Panc1 (cell line): Measurements from ENCODE around the gene ATG14. TPM values are rescaled to one million over a fixed set of nuclear protein-coding genes. Genes with fewer than 3 reads are reported as not detected.

Experiments
- ATAC-seq: fragments of 200-7000 bp; cut with Tn5 transposase; 2 replicates; pipeline ENCODE4 v1.9.1; 2020; ENCODE audit warnings: mild to moderate bottlenecking, moderate library complexity
- BruUV-seq: library from RNA; stranded (reverse); fragments of 400-500 nt; replicated peaks from 2 replicates; lab custom pipeline; 2021; lab: Mats Ljungman, UMichigan
- CTCF ChIA-PET: fragments of 300-600 bp; sonication (Branson Sonifier 250); formaldehyde crosslinking; loops from one replicate; lab custom pipeline; 2022; ENCODE audit warnings: antibody characterized with exemption; lab: Charles Lee
- POLR2A ChIA-PET: fragments of 300-600 bp; sonication (Branson Sonifier 250); formaldehyde crosslinking; loops from one replicate; lab custom pipeline; 2022; ENCODE audit warnings: antibody characterized with exemption; lab: Charles Lee
- DNase-seq: peaks from one replicate; pipeline ENCODE4 v3.0.0-alpha.2; 2010; ENCODE audit warnings: low read depth, low spot score
- H3K27ac ChIP-seq: 2 replicates; pipeline ENCODE4 v1.5.1; 2011; ENCODE audit warnings: mild to moderate bottlenecking, low read length, inconsistent platforms
- H3K27me3 ChIP-seq: fragments of 200-500 bp; sonication (Bioruptor generic); 2 replicates; pipeline ENCODE4 v1.6.0; 2014; ENCODE audit warnings: low read length, inconsistent platforms; ENCODE audit not compliant: control insufficient read depth, insufficient read depth
- H3K36me3 ChIP-seq: fragments of 200-500 bp; sonication (Bioruptor generic); 2 replicates; pipeline ENCODE4 v1.5.1; 2014; ENCODE audit warnings: inconsistent platforms, mild to moderate bottlenecking, low read length, moderate library complexity; ENCODE audit not compliant: control insufficient read depth, insufficient read depth
- H3K4me1 ChIP-seq: 2 replicates; pipeline ENCODE4 v1.5.1; 2011; ENCODE audit warnings: inconsistent platforms, mild to moderate bottlenecking, low read length, moderate library complexity; ENCODE audit not compliant: control insufficient read depth, insufficient read depth
- H3K4me3 ChIP-seq, 2 experiments: 2 replicates each; pipeline ENCODE4 v1.5.1; 2011 to 2012; ENCODE audit warnings: low read depth in 2 of 2, low read length in 2 of 2, mild to moderate bottlenecking in 2 of 2, inconsistent platforms in 1 of 2, moderate library complexity in 1 of 2
- H3K9me3 ChIP-seq: fragments of 200-500 bp; sonication (Bioruptor generic); 2 replicates; pipeline ENCODE4 v1.5.1; 2014; ENCODE audit warnings: low read depth, mild to moderate bottlenecking, inconsistent platforms, low read length, moderate library complexity; ENCODE audit not compliant: control insufficient read depth, insufficient read depth
- POLR2AphosphoS5 ChIP-seq: IDR thresholded peaks from 2 replicates; pipeline ENCODE4 v1.6.1; 2012; ENCODE audit warnings: mild to moderate bottlenecking, low read depth, low read length, moderate library complexity
- SIN3A ChIP-seq: IDR thresholded peaks from 2 replicates; pipeline ENCODE4 v1.6.1; 2012; ENCODE audit warnings: low read depth, mild to moderate bottlenecking, low read length, moderate library complexity, borderline replicate concordance; ENCODE audit not compliant: insufficient read depth
- TCF7L2 ChIP-seq: IDR thresholded peaks from 2 replicates; pipeline ENCODE4 v1.6.1; 2011; ENCODE audit warnings: mild to moderate bottlenecking, low read depth, low read length, inconsistent platforms
- in situ Hi-C: cut with HindIII; loops from 2 replicates; pipeline ENCODE4 v1.10.0; 2016; ENCODE audit warnings: low sequenced_read_pairs, low pct_unique_long_range_greater_than_20kb
- intact Hi-C: fragments of 100-400 bp; cut with micrococcal nuclease; formaldehyde crosslinking; loops from one replicate; pipeline ENCODE4 v1.10.0; 2022; ENCODE audit not compliant: unreplicated experiment
- total RNA-seq: library from RNA; stranded (reverse); gene quantifications from one replicate; pipeline ENCODE4 v1.2.1, GENCODE V29; 2021; ENCODE audit not compliant: unreplicated experiment
- TF ChIP-seq, protein P1 (sequence below), 2 experiments: IDR thresholded peaks; 2 replicates each; pipeline ENCODE4 v1.6.1; 2011 to 2012; ENCODE audit warnings: low read depth in 2 of 2, control low read depth in 1 of 2, low read length in 1 of 2, mild to moderate bottlenecking in 1 of 2, moderate library complexity in 1 of 2; ENCODE audit not compliant: insufficient read depth in 1 of 2
- TF ChIP-seq, protein P2 (sequence below): fragments of 450-650 bp; IDR thresholded peaks from 2 replicates; pipeline ENCODE4 v1.5.1; 2017; ENCODE audit warnings: mild to moderate bottlenecking

Gene ATG14
- total RNA-seq, 1 experiment from 2014 or later, result 7.1 TPM

GRCh38 chr14:55373784-55374705 lies 37.6 kb downstream of the ATG14 start:
- TF ChIP-seq TCF7L2 (no peak), SIN3A (no peak)
- DNase-seq, result peak; percentile 36
- intact Hi-C loops (no loop called here), in situ Hi-C loops (no loop called here)
- Histone ChIP-seq H3K36me3 (no peaks in the 10 kb centered on the region), H3K27me3 (no peaks in the 10 kb centered on the region), H3K4me1 (no peaks in the 10 kb centered on the region), H3K9me3 (no peaks in the 10 kb centered on the region), H3K27ac (no peak overlapping the region), H3K4me3 (no peak overlapping the region)
- no peak for ATAC-seq
- ChIA-PET POLR2A (interaction anchor here (1.0 kb wide), 1 partner anchor 10 kb away, joined by 3 read pairs; no protein-coding TSS in a partner anchor), CTCF (no interaction called here)
- BruUV-seq, result TSS peak; percentile 34

DNA sequence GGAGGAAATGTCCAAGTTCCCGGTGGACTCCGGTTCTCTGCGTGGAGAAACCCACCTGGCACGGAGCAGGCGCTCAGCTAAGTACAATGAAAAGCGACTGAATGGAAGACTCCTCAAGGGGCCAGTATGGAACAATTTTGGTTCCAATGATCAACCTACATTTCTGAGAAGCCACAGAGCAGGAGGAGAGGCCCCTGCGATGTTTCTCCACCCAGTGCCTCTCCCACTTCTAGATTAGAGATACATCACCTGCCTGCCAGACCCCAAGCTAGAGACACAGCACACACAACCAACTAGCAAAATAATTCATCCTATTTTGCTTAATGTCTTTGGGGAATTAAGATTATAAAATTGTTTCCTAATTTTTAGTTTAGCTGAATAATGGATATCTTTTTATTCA lies 38.8 kb downstream of the ATG14 start:
- ChIA-PET POLR2A (no interaction called here), CTCF (no interaction called here)
- no TSS peak for BruUV-seq

More for the DNA sequence above, 38.8 kb downstream of the ATG14 start:
- Histone ChIP-seq H3K27ac (no peak overlapping the region), H3K9me3 (no peaks in the 10 kb centered on the region), H3K4me1 (no peaks in the 10 kb centered on the region), H3K27me3 (no peaks in the 10 kb centered on the region), H3K4me3 (no peak overlapping the region), H3K36me3 (peaks cover 2% of the 10 kb centered on the region; the same call in 1 of the 2 replicates)
- DNase-seq (no peak), ATAC-seq (no peak)
- TF ChIP-seq, protein P1, sequence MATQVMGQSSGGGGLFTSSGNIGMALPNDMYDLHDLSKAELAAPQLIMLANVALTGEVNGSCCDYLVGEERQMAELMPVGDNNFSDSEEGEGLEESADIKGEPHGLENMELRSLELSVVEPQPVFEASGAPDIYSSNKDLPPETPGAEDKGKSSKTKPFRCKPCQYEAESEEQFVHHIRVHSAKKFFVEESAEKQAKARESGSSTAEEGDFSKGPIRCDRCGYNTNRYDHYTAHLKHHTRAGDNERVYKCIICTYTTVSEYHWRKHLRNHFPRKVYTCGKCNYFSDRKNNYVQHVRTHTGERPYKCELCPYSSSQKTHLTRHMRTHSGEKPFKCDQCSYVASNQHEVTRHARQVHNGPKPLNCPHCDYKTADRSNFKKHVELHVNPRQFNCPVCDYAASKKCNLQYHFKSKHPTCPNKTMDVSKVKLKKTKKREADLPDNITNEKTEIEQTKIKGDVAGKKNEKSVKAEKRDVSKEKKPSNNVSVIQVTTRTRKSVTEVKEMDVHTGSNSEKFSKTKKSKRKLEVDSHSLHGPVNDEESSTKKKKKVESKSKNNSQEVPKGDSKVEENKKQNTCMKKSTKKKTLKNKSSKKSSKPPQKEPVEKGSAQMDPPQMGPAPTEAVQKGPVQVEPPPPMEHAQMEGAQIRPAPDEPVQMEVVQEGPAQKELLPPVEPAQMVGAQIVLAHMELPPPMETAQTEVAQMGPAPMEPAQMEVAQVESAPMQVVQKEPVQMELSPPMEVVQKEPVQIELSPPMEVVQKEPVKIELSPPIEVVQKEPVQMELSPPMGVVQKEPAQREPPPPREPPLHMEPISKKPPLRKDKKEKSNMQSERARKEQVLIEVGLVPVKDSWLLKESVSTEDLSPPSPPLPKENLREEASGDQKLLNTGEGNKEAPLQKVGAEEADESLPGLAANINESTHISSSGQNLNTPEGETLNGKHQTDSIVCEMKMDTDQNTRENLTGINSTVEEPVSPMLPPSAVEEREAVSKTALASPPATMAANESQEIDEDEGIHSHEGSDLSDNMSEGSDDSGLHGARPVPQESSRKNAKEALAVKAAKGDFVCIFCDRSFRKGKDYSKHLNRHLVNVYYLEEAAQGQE (IDR thresholded peaks at IDR 0.05; ENCODE audit: insufficient read depth in 1 of 2, low read depth in 2 of 2, low read length in 1 of 2), result no peak
- TF ChIP-seq POLR2AphosphoS5 (no peak), SIN3A (no peak), TCF7L2 (no peak)
- TF ChIP-seq, protein P2, sequence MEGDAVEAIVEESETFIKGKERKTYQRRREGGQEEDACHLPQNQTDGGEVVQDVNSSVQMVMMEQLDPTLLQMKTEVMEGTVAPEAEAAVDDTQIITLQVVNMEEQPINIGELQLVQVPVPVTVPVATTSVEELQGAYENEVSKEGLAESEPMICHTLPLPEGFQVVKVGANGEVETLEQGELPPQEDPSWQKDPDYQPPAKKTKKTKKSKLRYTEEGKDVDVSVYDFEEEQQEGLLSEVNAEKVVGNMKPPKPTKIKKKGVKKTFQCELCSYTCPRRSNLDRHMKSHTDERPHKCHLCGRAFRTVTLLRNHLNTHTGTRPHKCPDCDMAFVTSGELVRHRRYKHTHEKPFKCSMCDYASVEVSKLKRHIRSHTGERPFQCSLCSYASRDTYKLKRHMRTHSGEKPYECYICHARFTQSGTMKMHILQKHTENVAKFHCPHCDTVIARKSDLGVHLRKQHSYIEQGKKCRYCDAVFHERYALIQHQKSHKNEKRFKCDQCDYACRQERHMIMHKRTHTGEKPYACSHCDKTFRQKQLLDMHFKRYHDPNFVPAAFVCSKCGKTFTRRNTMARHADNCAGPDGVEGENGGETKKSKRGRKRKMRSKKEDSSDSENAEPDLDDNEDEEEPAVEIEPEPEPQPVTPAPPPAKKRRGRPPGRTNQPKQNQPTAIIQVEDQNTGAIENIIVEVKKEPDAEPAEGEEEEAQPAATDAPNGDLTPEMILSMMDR, result no peak
- intact Hi-C loops (no loop called here), in situ Hi-C loops (no loop called here)
